Lower leg skin (tissue), 3 donors: ENCODE measurements around the gene CMBL.

Source experiments
- CTCF ChIP-seq, 3 donors: fragments of 450-650 bp; IDR thresholded peaks; one replicate each; pipeline ENCODE4 v1.5.1; 2016; ENCODE audit warnings: antibody characterized with exemption in 3 of 3, mild to moderate bottlenecking in 3 of 3, moderate library complexity in 2 of 3
- POLR2A ChIP-seq, 2 donors: fragments of 450-650 bp; IDR thresholded peaks; one replicate each; pipeline ENCODE4 v1.6.1; 2016 to 2017; ENCODE audit warnings: antibody characterized with exemption in 2 of 2, mild to moderate bottlenecking in 1 of 2, moderate library complexity in 1 of 2

- no peak for TF ChIP-seq CTCF (IDR thresholded peaks at IDR 0.05)
- no peak for TF ChIP-seq POLR2A (IDR thresholded peaks at IDR 0.05)
Observed at GRCh38 chr5:10278658-10279279, 28.9 kb downstream of the CMBL start.
